ENCODE results near the gene SEC14L5. TPM values are rescaled to one million over a fixed set of nuclear protein-coding genes. Genes with fewer than 3 reads are reported as not detected.

The SEC14L5 gene
- total RNA-seq, 4 donors from 2014 or later, result 0.83 to 1.8 (median 1.1) TPM

GRCh38 chr16:4931381-4931780 is 26.7 kb upstream of the SEC14L5 start:
- TF ChIP-seq EP300 (IDR thresholded peaks at IDR 0.05) (no peak), POLR2A (IDR thresholded peaks at IDR 0.05; ENCODE audit: low read depth) (no peak), CTCF (IDR thresholded peaks at IDR 0.05) (no peak), POLR2AphosphoS5 (IDR thresholded peaks at IDR 0.05) (no peak)

GRCh38 chr16:4933433-4933832 is 24.7 kb upstream of the SEC14L5 start:
- Histone ChIP-seq H3K27ac (replicated peaks in 1 of 4) (no peak overlapping the region), H3K27me3 (peaks cover 0 to 34% (median 2%) of the 10 kb centered on the region in 4 donors), H3K36me3 (no peaks in the 10 kb centered on the region), H3K4me1 (peaks cover 21 to 51% (median 37%) of the 10 kb centered on the region in 4 donors), H3K4me3 (peak overlapping the region in 1 of 4 donors; percentile 18), H3K9me3 (no peaks in the 10 kb centered on the region)
- 88% methylated on average over 8 of the region's 8 CpGs for WGBS
- no peak for TF ChIP-seq CTCF (IDR thresholded peaks at IDR 0.05)
- no peak for TF ChIP-seq EP300 (IDR thresholded peaks at IDR 0.05)
- TF ChIP-seq POLR2A (IDR thresholded peaks at IDR 0.05; ENCODE audit: low read depth), result no peak
- no peak for TF ChIP-seq POLR2AphosphoS5 (IDR thresholded peaks at IDR 0.05)
- intact Hi-C loops (cut with DNase I), result no loop called here
- DNase-seq (ENCODE audit: extremely low spot score), result no peak

More at GRCh38 chr16:4931381-4931780, 26.7 kb upstream of the SEC14L5 start:
- DNase-seq (ENCODE audit: extremely low spot score), result no peak
- H3K4me3 ChIP-seq, result no peak overlapping the region
- H3K4me1 ChIP-seq, result peaks cover 17 to 35% (median 22%) of the 10 kb centered on the region in 4 donors
- 89% methylated on average over 11 of the region's 11 CpGs for WGBS
- no peak overlapping the region for H3K27ac ChIP-seq (replicated peaks in 1 of 4)
- intact Hi-C loops (cut with DNase I), result no loop called here
- no peaks in the 10 kb centered on the region for H3K36me3 ChIP-seq
- peaks cover 0 to 22% (median 2%) of the 10 kb centered on the region in 4 donors for H3K27me3 ChIP-seq
- peaks cover 0 to 11% (median 5%) of the 10 kb centered on the region in 4 donors for H3K9me3 ChIP-seq

DNA sequence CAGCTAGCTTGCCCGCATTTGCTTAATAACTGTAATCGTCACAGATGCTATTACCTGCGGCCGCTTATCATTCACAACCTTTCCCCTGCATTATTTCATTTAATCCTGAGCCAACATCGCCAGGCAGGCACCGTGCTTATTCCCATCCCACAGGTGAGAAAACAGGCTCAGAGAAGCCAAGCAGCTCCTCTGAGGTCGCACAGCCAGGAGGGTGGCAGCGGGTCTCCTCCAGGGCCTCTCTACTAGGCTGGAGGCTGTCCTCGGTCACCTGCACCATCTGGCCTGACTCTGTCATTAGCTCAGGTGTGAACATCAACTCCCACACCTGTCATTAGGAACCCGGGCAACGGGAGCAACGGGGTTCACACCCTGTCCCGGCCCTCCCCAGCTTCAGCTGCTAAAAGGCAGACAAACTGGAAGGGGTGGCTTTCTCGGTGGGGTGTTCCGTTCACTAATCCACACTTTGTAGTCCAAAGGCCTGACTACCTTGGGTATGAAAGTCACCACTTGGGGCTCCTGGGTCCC is 24.2 kb upstream of the SEC14L5 start:
- Histone ChIP-seq H3K36me3 (no peaks in the 10 kb centered on the region), H3K4me1 (peaks cover 21 to 51% (median 37%) of the 10 kb centered on the region in 4 donors), H3K4me3 (peak overlapping the region in 2 of 4 donors; percentile 7 to 66), H3K27me3 (peaks cover 0 to 34% (median 2%) of the 10 kb centered on the region in 4 donors), H3K27ac (replicated peaks in 1 of 4) (peak overlapping the region in 2 of 4 donors; percentile 17 to 30), H3K9me3 (no peaks in the 10 kb centered on the region)
- DNase-seq (ENCODE audit: extremely low spot score), result no peak
- no peak for TF ChIP-seq CTCF (IDR thresholded peaks at IDR 0.05)
- TF ChIP-seq EP300 (IDR thresholded peaks at IDR 0.05), result no peak
- TF ChIP-seq POLR2AphosphoS5 (IDR thresholded peaks at IDR 0.05), result no peak
- TF ChIP-seq POLR2A (IDR thresholded peaks at IDR 0.05; ENCODE audit: low read depth), result no peak
- 90% methylated on average over 15 of the region's 15 CpGs for WGBS
- intact Hi-C loops (cut with DNase I), result no loop called here

- H3K27me3 ChIP-seq, result peaks cover 0 to 34% (median 2%) of the 10 kb centered on the region in 4 donors
- H3K36me3 ChIP-seq, result no peaks in the 10 kb centered on the region
- no peaks in the 10 kb centered on the region for H3K9me3 ChIP-seq
- DNase-seq (ENCODE audit: extremely low spot score), result no peak
- WGBS, result 95% methylated on average over 5 of the region's 6 CpGs
- H3K27ac ChIP-seq (replicated peaks in 1 of 4), result peak overlapping the region in 2 of 4 donors; percentile 17 to 43
- no peak for TF ChIP-seq POLR2A (IDR thresholded peaks at IDR 0.05; ENCODE audit: low read depth)
- TF ChIP-seq CTCF (IDR thresholded peaks at IDR 0.05), result no peak
- no peak for TF ChIP-seq EP300 (IDR thresholded peaks at IDR 0.05)
- TF ChIP-seq POLR2AphosphoS5 (IDR thresholded peaks at IDR 0.05), result no peak
- H3K4me3 ChIP-seq, result peak overlapping the region; percentile 1 to 73 (median 62)
- H3K4me1 ChIP-seq, result peaks cover 21 to 51% (median 37%) of the 10 kb centered on the region in 4 donors
- intact Hi-C loops (cut with DNase I), result no loop called here
Observed at GRCh38 chr16:4934591-4934990, 23.5 kb upstream of the SEC14L5 start.

All from esophagus muscularis mucosa (tissue), 4 donors.